Esophagus muscularis mucosa (tissue), 4 donors: ENCODE data around the gene RAB32. TPM values are rescaled to one million over a fixed set of nuclear protein-coding genes. Genes with fewer than 3 reads are reported as not detected.

Source experiments
- DNase-seq: peaks from one replicate; pipeline ENCODE4 v3.0.0-alpha.2; 2017; ENCODE audit errors: extremely low spot score
- H3K27ac ChIP-seq, 4 donors: fragments of 200-600 bp; sonication (generic); replicated peaks in 1 of 4; 1 replicate in 3 of 4; 2 replicates in 1 of 4; pipeline ENCODE4 v1.5.1; 2016 to 2019; ENCODE audit warnings: mild to moderate bottlenecking in 1 of 4
- H3K27me3 ChIP-seq, 4 donors: fragments of 200-600 bp; sonication (generic); one replicate each; pipeline versions ENCODE4 v1.5.1 to v1.6.0; 2016 to 2019
- H3K36me3 ChIP-seq, 4 donors: fragments of 200-600 bp; sonication (generic); one replicate each; pipeline ENCODE4 v1.5.1; 2016 to 2019
- H3K4me1 ChIP-seq, 4 donors: fragments of 200-600 bp; sonication (generic); one replicate each; pipeline ENCODE4 v1.5.1; 2016 to 2019
- H3K4me3 ChIP-seq, 4 donors: fragments of 200-600 bp; sonication (generic); 1 replicate in 2 of 4; 2 replicates in 2 of 4; pipeline ENCODE4 v1.5.1; 2016 to 2019; ENCODE audit warnings: mild to moderate bottlenecking in 4 of 4, moderate library complexity in 1 of 4
- H3K9me3 ChIP-seq, 4 donors: fragments of 200-600 bp; sonication (generic); 1 replicate in 3 of 4; 2 replicates in 1 of 4; pipeline ENCODE4 v1.5.1; 2016 to 2019
- CTCF ChIP-seq, 3 experiments: fragments of 200-600 bp in 2 of 3; fragments of 450-650 bp in 1 of 3; sonication (generic) in 2 of 3; IDR thresholded peaks; one replicate each; pipeline ENCODE4 v1.5.1; 2017 to 2019; ENCODE audit warnings: antibody characterized with exemption in 3 of 3, mild to moderate bottlenecking in 2 of 3, moderate library complexity in 1 of 3
- EP300 ChIP-seq: sonication (generic); formaldehyde crosslinking; IDR thresholded peaks from one replicate; pipeline ENCODE4 v1.6.1; 2017; ENCODE audit warnings: antibody characterized with exemption
- POLR2A ChIP-seq: fragments of 450-650 bp; IDR thresholded peaks from one replicate; pipeline ENCODE4 v1.6.1; 2017; ENCODE audit warnings: antibody characterized with exemption, moderate library complexity, mild to moderate bottlenecking, low read depth
- POLR2AphosphoS5 ChIP-seq, 2 donors: sonication (generic); formaldehyde crosslinking; IDR thresholded peaks; one replicate each; pipeline ENCODE4 v1.6.1; 2017; ENCODE audit warnings: antibody characterized with exemption in 2 of 2
- WGBS: methylation state at CpG from one replicate; pipeline ENCODE4 v1.1.5; 2018; 5-methylcytosine and 5-hydroxymethylcytosine counted together
- intact Hi-C: fragments of 100-400 bp; cut with DNase I; formaldehyde crosslinking; loops from one replicate; pipeline ENCODE4 v1.15.1; 2023
- total RNA-seq, 4 donors: library from RNA; depleted of rRNA; stranded (reverse); fragments of >200 nt; gene quantifications; one replicate each; pipeline versions ENCODE4 v1.1.0 to v1.2.1, GENCODE V29; 2016

RAB32 gene
- total RNA-seq, 4 donors from 2014 or later, result 36.5 to 61.0 (median 45.9) TPM

- H3K27me3 ChIP-seq, result no peaks in the 10 kb centered on the region
- no peak for DNase-seq
- no peaks in the 10 kb centered on the region for H3K36me3 ChIP-seq
- H3K9me3 ChIP-seq, result no peaks in the 10 kb centered on the region
- no peak overlapping the region for H3K27ac ChIP-seq
- TF ChIP-seq EP300 (no peak), POLR2A (no peak), CTCF (IDR thresholded peaks at IDR 0.05) (no peak), POLR2AphosphoS5 (IDR thresholded peaks at IDR 0.05) (no peak)
- H3K4me3 ChIP-seq, result no peak overlapping the region
- intact Hi-C loops, result no loop called here
- H3K4me1 ChIP-seq, result no peaks in the 10 kb centered on the region
These were observed 48.8 kb downstream of the RAB32 start for GRCh38 chr6:146592451-146592850.

- WGBS, result 75% methylated on average over 2 of the region's 2 CpGs
- intact Hi-C loops, result no loop called here
- H3K4me1 ChIP-seq, result peaks cover 5 to 9% (median 6%) of the 10 kb centered on the region in 4 donors
These were observed 50.4 kb downstream of the RAB32 start for GRCh38 chr6:146593986-146594385.

GRCh38 chr6:146594495-146594894, 50.9 kb downstream of the RAB32 start:
- no peaks in the 10 kb centered on the region for H3K36me3 ChIP-seq
- H3K9me3 ChIP-seq, result no peaks in the 10 kb centered on the region
- no peak for DNase-seq
- no peak overlapping the region for H3K27ac ChIP-seq
- WGBS, result 67% methylated on average over 1 of the region's 1 CpG
- peaks cover 5 to 14% (median 8%) of the 10 kb centered on the region in 4 donors for H3K4me1 ChIP-seq
- no peak for TF ChIP-seq EP300
- TF ChIP-seq POLR2AphosphoS5 (IDR thresholded peaks at IDR 0.05), result no peak
- TF ChIP-seq CTCF (IDR thresholded peaks at IDR 0.05), result no peak
- no peak for TF ChIP-seq POLR2A
- intact Hi-C loops, result no loop called here
- no peaks in the 10 kb centered on the region for H3K27me3 ChIP-seq
- no peak overlapping the region for H3K4me3 ChIP-seq

More at GRCh38 chr6:146593986-146594385, 50.4 kb downstream of the RAB32 start:
- Histone ChIP-seq H3K27me3 (no peaks in the 10 kb centered on the region), H3K4me3 (no peak overlapping the region), H3K36me3 (no peaks in the 10 kb centered on the region), H3K9me3 (no peaks in the 10 kb centered on the region), H3K27ac (no peak overlapping the region)
- TF ChIP-seq CTCF (IDR thresholded peaks at IDR 0.05) (no peak), EP300 (no peak), POLR2AphosphoS5 (IDR thresholded peaks at IDR 0.05) (no peak), POLR2A (no peak)
- no peak for DNase-seq

GRCh38 chr6:146595972-146596731, 52.5 kb downstream of the RAB32 start:
- peaks cover 5 to 14% (median 8%) of the 10 kb centered on the region in 4 donors for H3K4me1 ChIP-seq
- H3K27ac ChIP-seq, result no peak overlapping the region
- no peak overlapping the region for H3K4me3 ChIP-seq
- no peak for TF ChIP-seq POLR2AphosphoS5 (IDR thresholded peaks at IDR 0.05)
- no peak for TF ChIP-seq POLR2A
- no peak for TF ChIP-seq CTCF (IDR thresholded peaks at IDR 0.05)
- no peak for TF ChIP-seq EP300
- intact Hi-C loops, result no loop called here
- no peaks in the 10 kb centered on the region for H3K9me3 ChIP-seq
- H3K36me3 ChIP-seq, result no peaks in the 10 kb centered on the region
- 63% methylated on average over 2 of the region's 2 CpGs for WGBS
- no peaks in the 10 kb centered on the region for H3K27me3 ChIP-seq
- DNase-seq, result no peak
